GM12872 (cell line): ENCODE results near the gene RASGRP3.

Experiments
- CTCF ChIP-seq: IDR thresholded peaks from 3 replicates; pipeline ENCODE4 v1.5.1; 2011; ENCODE audit warnings: low read depth, mild to moderate bottlenecking, low read length, moderate library complexity; ENCODE audit not compliant: insufficient read depth

RASGRP3 gene, protein sequence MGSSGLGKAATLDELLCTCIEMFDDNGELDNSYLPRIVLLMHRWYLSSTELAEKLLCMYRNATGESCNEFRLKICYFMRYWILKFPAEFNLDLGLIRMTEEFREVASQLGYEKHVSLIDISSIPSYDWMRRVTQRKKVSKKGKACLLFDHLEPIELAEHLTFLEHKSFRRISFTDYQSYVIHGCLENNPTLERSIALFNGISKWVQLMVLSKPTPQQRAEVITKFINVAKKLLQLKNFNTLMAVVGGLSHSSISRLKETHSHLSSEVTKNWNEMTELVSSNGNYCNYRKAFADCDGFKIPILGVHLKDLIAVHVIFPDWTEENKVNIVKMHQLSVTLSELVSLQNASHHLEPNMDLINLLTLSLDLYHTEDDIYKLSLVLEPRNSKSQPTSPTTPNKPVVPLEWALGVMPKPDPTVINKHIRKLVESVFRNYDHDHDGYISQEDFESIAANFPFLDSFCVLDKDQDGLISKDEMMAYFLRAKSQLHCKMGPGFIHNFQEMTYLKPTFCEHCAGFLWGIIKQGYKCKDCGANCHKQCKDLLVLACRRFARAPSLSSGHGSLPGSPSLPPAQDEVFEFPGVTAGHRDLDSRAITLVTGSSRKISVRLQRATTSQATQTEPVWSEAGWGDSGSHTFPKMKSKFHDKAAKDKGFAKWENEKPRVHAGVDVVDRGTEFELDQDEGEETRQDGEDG

DNA sequence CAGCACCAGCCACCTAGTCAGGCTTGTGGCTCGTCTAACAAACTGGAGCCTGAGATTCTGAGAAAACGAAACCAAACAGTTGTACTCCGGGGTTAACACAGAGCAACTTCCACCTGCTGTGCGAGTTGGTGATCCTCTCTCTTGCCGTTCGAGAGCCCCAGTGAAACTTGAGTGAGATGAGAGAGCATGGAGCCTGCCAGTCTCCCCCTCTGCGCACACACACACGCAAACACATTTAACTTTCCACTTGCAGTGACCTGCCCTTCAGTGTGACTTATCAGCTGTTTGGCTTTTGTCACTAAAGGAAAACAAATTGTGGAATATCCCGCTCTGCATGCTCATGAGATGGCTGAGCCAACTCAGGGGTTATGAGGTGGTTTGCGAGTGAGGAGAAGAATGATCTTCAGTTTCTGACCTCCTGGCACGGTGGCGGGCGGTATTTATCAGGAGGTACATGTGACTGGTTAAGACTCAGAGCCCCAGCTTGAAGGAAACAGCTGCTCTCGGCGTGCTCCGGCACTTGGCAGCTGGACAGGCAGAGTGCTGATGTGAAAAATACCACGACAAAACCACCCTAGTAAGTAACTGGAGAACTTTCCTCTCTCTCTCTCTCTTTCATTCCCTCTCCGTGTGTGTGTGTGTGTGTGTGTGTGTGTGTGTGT is at the start of gene RASGRP3:
Gene RASGRP3, plus strand, starts transcription at position 519 of the 662 bp plus-strand sequence. CDS start 38,488 bp downstream, outside the sequence.
- TF ChIP-seq CTCF = no peak

- TF ChIP-seq CTCF = no peak
Measured at GRCh38 chr2:33426666-33427231, 49.7 kb upstream of the RASGRP3 start.

GRCh38 chr2:33430077-33430476 is 46.4 kb upstream of the RASGRP3 start:
- TF ChIP-seq CTCF = no peak

DNA sequence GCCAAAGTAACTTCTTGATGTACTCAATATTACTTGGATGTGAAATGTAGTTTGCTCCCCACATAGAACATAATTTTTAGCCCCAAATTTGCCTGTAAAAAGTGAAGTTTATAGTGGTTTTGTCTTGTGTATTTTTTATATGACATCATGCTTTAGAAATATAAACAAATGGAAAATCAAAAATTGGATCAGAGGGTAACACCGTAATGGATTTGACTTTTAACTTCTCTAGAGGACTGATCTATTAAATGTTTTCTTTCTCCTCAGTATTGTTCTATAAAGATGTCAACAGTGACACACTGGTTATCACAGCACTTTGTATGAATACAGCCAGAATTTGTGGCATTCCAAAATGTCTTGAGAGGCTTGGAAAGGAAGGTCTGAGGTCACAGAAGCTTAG is 45.6 kb upstream of the RASGRP3 start:
- no peak for TF ChIP-seq CTCF

DNA sequence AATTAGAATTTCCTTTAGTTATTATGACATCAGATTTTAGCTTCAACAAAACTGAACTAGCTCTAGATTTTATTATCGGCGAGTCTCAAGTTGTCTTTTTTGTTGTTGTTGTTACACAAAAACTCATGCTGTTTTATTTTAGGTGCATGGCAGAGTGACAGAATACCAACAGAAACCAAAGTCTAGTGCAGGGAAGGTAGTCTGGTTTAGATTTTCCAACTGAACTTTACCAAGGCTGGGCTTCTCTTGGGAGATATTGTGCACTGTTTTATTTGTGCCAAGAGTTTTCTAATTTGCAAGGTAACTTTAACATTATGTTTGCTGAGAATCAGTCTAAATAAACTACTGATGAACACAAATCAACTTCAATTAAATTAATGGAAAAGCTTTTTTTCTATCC is 43.6 kb upstream of the RASGRP3 start:
- no peak for TF ChIP-seq CTCF

DNA sequence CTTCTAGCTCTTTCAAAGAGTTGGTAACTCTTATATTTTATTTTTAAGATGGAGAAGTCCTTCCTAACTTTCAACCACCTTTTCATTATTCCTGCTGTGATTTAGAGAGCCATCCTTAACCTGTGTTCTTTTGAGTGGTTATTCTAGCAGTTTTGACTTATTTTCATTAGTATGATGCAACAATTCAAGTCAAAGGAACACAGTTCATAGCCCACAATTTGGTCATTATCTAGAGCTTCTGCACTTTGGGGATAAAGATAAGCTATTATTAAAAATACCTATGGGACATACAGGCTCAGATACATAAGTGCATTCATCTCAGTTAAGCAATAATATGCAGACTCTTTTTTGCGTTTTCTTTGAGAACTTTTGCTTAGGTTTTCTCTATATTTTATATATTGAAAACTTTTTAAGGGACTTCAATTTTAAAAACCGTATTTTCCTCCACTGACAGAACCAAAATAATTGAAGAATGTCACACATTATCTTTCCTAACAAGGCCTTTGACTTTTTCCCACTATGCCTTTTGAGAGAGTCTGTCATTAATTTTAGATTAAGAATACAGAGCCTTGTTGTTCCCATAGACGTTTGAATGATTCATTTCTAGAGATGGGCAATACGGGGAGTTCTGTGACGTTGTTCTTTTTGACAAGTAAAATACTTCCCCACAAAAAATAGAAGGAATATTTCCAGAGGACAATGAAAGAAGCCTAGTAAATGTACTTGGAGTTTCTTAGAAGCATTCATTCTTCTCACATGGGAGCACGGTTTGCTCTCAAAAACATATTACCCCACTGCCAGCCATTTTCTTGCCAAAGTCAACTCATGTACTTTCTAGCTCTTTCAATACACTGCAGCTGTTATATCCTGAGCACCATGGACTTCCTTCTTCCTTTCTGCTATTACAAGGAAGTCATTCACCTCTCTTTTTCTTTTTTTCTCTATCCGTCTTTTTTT is 42.9 kb upstream of the RASGRP3 start:
- no peak for TF ChIP-seq CTCF
